Measurements from ENCODE around the gene FOXP1.

The FOXP1 gene

GRCh38 chr3:71045212-71045916, 538.2 kb downstream of the FOXP1 start:
- no peak for TF ChIP-seq CTCF (IDR thresholded peaks at IDR 0.05; ENCODE audit: control extremely low read depth, extremely low read depth, low read depth, missing control alignments)
- POLR2A ChIA-PET: no interaction called here
- DNase-seq (ENCODE audit: extremely low spot score): no peak
- CTCF ChIA-PET: interaction anchor here (0.7 to 1.1 kb wide), 2 partner anchors 10 to 15 kb away, joined by 3 read pairs; no protein-coding TSS in a partner anchor

GRCh38 chr3:71042759-71043158, 540.8 kb downstream of the FOXP1 start:
- no peak for DNase-seq (ENCODE audit: extremely low spot score)
- ChIA-PET CTCF (no interaction called here), POLR2A (no interaction called here)
- no peak for TF ChIP-seq CTCF (IDR thresholded peaks at IDR 0.05; ENCODE audit: control extremely low read depth, extremely low read depth, low read depth, missing control alignments)

DNA sequence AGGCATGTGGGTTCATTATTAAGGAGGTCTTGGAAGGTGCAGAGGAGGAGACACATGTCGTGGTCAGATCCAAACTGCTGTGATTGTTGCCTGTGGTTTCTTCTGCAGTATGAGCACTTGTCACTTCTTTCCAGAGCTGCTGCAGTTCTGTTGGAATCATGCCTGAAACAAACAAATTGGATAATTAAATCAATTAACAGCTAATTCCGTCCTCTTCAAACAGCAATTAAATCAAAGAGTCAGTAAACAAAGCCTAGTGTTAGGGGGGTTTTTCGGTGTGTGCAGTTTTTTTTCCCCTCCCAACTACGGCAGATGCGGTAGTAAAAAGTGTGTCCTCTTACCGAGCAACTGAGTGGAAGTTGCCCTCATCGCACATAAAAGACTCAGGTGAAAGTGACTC, 542.2 kb downstream of the FOXP1 start:
- DNase-seq (ENCODE audit: extremely low spot score): no peak
- CTCF ChIA-PET: interaction anchor here (1.5 kb wide), 1 partner anchor 18 kb away, joined by 4 read pairs; no protein-coding TSS in a partner anchor
- no peak for TF ChIP-seq CTCF (IDR thresholded peaks at IDR 0.05; ENCODE audit: control extremely low read depth, extremely low read depth, low read depth, missing control alignments)
- POLR2A ChIA-PET: no interaction called here

- TF ChIP-seq CTCF (IDR thresholded peaks at IDR 0.05; ENCODE audit: control extremely low read depth, extremely low read depth, low read depth, missing control alignments): no peak
- no peak for DNase-seq (ENCODE audit: extremely low spot score)
- POLR2A ChIA-PET: no interaction called here
- CTCF ChIA-PET: no interaction called here
Measured at GRCh38 chr3:71039332-71039731, 544.2 kb downstream of the FOXP1 start.

DNA sequence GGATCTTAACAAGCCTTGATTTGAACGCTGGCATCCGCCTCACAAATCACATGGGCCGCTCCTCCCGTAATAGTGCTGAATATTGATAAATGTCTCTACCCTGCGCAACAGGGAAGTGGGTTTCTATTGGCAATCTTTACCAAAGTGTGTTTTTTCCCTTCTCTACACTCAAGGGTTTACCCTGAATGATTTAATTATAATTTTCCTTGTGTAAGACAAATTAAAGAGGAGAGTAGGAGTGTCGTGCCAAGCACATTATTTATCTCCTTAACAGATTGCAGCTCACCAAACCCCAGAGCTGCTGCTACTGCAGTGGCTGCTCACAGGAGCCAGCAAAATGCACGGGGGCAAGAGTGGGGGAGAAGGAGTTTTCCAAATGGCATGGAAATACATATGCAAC, 545.8 kb downstream of the FOXP1 start:
- no peak for TF ChIP-seq CTCF (IDR thresholded peaks at IDR 0.05; ENCODE audit: control extremely low read depth, extremely low read depth, low read depth, missing control alignments)
- no peak for DNase-seq (ENCODE audit: extremely low spot score)
- CTCF ChIA-PET: no interaction called here
- POLR2A ChIA-PET: no interaction called here

DNA sequence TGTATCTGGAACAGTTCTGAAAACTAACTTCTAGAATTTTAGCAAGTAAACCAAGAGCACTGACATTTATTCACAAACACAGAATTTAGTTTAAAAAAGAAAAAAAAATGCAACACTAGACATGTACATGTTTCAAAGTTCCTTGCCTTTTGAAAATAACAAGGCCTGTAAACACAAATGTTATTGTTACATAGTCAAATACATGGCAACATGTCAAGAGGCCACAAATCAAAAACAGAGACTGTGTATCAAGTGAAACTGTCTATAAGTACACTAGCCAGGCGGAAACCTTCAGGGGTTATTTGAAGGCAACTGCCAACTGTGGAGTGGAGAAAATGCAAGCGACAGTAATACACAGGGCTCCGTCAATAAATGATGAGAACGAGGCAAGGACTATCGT, 547.6 kb downstream of the FOXP1 start:
- CTCF ChIA-PET: interaction anchor here (0.9 to 1.6 kb wide), 3 partner anchors 9 to 24 kb away, joined by 3 to 4 read pairs (median 3); no protein-coding TSS in a partner anchor

More for the DNA sequence above, 547.6 kb downstream of the FOXP1 start:
- DNase-seq (ENCODE audit: extremely low spot score): no peak
- TF ChIP-seq CTCF (IDR thresholded peaks at IDR 0.05; ENCODE audit: control extremely low read depth, extremely low read depth, low read depth, missing control alignments): no peak
- POLR2A ChIA-PET: no interaction called here

All from GM10248 (cell line).